ENCODE data around the gene P2RX3.
"Not testable (repeated sequence)": the region's sequence is repeated elsewhere in the genome, so short reads cannot be mapped to it uniquely, and the experiment has no call there.

Gene P2RX3

DNA sequence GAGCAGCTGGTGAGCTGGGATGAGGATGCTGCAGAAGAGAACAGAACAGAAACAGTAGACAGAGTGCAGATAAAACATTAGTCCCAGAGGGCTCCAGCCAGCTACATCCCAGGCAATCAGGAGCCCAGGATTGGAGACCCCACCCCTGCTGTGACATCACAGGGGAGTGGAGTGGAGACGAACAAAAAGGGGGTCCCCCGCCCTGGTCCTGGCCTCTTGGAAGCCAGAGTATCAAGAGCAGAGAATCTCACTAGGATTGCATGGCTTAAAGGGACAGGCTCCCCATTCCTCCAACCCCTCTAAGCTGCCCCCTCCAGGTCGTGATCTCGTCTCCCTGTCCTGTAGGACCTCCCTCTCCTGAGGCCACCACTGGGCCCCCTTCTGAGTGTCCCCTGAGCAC lies at the start of gene P2RX3:
Gene P2RX3, plus strand, starts transcription at position 211 of the 400 bp plus-strand sequence. CDS start 199 bp downstream, outside the sequence.
- no peak for DNase-seq

DNA sequence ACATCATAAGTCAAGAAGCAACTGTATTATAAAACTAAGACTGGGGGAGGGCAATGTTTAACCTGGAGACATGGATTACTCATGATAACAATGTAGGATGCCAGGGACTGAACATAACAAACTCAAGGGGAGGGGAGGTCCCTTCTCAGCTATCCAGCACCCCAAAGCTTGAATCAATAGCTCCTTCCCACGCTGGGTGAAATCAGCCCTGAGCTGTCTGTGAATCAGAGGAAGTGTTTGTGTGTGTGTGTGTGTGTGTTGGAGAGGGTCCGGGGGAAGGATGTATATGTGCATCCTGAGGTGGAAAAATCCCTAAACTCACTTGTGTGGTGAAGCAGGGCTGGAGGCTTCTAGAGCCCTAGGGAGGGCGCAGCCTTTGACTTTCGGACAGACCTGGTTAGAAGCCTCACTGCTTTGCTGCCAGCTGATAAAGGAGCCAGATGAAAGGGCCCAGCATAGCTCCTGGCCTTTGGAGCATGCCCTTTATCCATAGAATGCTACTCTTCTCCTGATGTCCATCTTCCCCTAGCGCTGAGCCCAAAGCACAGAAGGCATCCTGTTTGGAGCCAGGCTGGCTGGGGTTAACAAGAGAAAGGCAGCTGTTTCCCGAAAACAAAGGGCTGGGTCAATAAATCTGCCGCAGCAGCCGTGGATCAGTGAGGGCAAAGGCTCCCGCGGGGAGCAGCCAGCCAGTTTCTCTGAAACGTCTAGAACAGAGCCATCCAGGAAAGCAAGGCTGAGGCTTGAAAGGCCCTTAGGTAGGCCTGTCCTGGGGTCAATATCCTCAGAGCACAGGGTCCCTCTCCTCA lies 49.2 kb upstream of the P2RX3 start:
- DNase-seq: no peak

DNA sequence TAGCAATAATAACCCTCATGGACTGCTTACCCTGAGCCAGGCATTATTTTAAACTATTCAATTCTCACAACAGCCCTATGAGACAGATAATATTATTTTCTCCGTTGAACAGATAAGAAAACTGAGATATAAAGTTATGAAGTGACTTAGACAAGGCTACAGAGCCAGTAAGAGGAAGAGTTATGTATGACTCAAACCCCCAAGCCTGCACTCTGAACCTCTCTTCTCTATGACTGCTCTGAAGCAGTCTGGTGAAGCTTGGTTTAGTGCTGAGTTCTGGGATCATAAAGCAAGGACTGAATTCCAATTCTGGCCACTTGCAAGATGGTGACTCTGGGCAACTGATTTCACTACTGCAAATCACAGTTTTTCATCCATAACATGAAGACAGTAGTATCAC lies 47.9 kb upstream of the P2RX3 start:
- DNase-seq: no peak

DNA sequence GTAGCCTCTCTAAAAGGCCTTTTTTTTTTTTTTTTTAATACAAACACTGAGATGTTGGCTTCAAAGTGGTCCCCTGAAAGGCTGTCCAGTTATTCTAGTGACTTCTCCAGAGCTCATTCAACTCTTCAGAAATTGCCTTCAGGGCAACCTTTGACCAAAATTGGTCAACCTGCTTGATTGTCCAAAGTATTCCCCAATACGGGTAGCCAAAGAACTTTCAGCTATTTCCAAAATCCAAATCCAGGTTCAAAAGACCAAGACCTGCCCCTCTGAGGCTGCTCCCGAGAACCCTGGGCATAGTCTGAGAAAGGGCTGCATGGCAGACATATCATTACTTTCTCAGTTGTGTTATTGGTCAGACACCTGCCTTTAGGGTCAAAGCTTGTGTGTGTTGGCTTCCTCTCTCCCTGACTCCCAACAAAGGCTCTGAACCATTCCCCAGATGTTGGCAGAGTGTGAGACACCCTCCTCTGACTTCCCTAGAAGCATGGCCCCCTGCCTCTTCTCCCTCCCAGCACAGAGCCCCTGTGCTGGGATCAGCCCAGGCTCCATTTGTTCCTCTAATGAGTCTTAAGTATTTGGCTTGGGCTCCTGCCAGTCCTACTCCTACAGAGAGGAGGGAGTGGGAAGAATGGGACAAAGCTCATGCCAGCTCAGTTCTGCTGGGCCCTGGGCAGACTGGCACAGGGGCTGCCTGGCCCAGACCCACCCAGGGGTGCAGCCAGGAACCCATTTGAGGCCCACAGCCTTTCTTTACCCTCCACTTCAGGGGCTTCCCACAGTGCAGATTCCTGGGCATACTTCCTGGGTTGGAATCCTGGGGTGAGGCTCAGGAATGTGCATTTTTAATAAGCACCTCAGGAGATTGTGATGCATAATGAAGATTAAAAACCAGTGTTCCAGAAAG lies 43.7 kb upstream of the P2RX3 start:
- DNase-seq: no peak

DNA sequence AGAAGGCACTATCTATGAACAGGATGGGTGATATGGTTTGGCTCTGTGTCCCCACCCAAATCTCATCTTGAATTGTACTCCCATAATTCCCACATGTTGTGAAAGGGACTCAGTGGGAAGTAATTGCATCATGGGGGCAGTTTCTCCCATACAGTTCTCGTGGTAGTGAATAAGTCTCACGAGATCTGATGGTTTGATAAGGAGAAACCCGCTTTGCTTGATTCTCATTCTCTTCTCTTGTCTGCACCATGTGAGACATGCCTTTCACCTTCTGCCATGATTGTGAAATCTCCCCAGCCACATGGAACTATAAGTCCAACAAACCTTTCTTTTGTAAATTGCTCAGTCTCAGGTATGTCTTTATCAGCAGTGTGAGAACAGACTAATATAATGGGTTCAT lies 41.9 kb upstream of the P2RX3 start:
- not testable (repeated sequence) for DNase-seq

DNA sequence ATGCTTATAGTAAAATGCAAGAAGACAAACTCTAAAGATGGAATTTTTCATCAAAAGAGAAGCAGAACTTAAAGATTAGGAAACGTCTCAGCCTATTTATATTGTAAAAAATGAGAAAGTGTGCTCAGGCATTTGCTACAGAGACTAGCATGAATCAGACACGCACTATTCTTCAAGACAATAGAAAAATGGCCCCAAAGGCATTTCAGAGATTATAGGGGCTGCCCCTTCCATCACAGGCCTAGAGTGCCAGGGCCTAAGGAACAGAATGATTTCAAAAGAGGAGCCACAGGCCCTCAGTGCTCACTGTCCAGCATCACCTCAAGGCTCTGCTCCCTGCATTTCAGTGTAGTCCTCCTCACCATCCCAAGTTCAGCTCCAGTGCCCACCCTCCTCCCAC lies 40.9 kb upstream of the P2RX3 start:
- DNase-seq: no peak

DNA sequence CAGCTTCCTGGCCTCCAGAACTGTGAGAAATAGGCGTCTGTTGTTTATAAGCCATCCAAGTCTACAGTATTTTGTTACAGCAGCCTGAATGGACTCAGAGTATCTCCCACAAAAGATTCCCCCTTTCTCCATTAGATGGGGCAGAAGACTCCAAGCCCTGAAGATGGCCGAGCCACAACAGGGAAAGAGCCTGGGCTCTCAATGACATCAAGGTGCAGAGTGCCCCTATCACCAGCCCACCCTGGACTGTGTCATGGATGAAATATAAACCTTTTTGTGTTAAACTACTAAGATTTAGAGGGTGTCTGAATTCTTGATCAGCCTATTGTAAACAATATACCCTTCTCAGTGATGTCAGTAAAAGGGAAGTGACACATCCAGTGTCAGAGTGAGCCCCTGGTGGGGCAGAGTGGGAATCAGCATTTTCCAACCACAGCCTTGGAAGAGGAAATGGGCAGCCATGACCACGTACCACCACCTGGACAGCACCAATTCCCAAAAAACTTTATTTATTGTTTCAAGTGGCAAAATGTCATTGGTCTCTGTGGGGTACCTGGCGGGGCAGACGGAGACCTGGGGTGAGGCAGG lies 38.9 kb upstream of the P2RX3 start:
- no peak for DNase-seq

DNA sequence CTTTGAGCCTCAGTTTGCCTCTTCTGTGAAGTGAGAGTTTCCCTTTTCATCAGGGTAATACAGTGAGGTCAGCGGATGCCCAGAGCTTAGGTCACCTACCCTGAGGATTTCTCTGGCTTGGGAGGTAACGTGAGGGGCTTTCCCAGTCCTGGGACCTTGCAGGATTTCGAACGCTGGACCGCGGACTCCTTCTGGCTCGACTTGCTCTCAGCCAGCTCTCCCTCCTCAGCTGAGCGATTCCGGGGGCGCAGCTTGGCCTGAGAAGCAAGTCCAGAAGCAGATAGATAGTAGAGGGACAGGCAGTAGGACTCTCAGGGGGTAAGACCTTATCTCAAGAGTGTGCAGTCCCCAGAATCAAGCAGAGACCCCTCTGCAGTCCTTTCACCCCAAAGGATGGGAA lies 37.4 kb upstream of the P2RX3 start:
- DNase-seq: no peak

DNA sequence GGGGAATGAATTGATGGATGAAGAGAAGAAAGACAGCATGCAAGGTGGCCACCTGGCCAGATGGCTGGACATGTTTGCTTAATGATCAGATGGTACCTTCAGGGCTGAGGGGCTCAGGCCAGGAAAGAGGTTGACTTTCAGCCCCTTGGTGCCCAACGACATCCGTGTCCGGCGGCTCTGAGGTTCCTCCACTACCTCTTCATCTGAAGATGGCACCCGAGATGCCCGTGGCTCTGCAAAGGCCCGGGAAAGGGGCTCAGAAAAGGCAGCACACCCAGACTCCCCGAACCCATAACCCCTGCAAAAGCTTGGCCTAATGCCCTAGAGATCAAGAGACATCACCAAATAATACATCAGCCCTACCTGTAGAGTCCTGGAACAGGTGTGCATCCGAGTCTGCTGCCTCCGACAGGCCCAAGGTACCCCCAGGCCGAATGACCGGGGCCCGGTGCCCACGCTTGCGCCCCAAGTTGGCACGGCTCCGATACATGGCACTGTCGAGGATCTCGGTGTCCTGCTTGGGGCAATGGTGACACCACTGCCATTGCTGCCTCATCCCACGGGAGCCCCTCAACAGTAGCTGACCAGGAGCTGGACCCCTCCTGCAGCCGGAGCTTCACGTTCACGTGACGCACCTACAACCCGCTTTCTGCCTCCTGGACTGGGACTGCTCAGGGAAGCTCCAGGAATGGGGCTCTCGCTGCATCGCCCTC lies 36.3 kb upstream of the P2RX3 start:
- no peak for DNase-seq

DNA sequence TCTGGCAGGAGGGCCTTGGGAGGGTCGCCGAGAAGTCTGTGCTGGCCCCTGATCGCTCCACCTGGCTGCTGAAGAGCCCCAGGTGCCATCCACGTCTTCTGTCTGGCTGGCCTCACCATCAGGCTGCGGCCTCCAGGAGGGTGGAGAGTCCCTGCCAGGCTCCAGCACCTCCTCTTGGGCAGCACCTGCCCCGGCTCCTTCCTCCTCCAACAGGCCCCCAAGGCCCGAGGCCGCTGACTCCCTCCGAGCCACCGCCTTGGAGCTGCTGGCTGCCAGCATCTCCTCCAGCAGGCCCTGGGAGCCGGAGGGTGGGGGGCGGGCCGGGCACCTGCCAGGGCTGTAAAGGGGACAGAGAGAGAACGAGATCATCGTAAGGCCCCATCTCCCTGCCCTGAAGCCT lies 35.7 kb upstream of the P2RX3 start:
- DNase-seq: no peak

DNA sequence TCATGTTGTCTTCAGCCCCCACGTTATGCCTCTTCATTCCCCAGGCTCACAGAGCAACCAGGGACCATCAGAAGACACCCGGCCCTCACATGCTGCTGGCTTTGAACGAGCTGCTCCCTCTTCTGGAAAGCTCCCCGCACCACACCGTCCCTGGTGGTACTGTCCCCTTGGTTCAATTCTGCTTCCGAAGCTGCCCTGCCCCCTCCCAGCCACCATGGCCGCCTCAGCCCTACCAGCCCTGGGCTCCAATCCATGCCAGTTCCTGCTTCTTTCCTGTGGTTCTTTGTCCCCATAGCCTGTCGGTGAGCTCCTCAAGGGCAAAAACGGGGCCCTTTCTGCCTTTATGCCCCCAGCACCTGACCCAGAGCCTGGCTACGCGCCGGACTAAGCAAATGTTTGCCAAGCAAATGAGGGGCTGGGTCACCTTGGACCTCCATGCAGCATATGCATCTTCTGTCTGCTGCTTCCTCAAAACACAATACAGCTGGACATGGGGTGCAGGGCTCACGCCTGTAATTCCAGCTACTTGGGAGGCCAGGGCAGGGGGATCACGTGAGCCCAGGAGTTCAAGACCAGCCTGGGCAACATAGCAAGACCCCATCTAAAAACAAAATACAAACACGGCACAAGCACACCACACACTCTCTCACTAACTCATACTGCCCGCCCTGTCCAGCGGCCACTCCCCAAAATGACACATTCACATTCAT lies 34.7 kb upstream of the P2RX3 start:
- DNase-seq: no peak

DNA sequence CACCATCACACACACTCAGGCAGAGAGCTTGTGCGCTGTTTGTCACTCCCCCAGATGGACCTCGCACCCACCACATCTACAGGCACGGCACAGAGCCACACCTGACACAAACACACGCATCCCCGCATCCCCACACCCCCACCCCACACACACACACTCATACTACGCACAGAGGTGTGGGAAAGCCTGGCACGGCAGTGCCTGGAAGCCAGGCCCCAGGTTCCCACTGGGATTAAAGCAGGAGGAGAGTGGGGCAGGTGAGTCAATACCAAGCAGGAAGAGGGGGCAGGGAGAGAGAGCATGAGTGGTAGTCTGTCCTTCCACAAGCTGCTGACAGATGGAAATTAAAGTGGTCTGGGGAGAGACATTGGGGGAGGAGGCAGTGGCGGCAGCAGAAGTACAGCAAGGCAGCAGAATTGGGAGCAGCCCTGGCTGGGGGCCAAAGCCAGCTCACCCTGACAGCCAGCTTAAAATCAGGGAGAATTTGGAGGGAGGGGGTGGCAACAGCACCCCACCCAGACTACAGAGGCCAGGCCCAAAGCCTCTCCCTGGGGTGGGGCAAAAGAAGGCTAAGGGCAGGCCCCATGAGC lies 34.1 kb upstream of the P2RX3 start:
- no peak for DNase-seq

DNA sequence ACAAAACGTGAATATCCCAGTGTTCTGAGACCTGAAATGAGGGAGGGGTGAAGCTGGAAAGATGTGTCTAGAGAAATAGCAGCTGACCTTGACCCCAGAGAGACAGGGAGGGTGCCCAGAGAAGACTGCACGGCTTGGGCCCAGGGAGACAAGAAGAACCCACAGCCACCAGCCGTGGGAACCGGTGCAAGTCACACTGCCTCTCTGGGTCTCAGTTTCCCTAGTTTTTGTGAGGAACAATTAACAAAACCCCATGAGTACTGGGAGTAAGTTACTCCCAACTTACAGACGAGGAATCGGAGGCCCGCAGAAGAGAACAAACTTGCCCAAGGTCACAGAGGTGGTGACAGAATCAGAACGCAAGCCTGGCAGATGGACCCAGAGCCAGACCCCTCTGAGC lies 32.6 kb upstream of the P2RX3 start:
- DNase-seq: no peak

DNA sequence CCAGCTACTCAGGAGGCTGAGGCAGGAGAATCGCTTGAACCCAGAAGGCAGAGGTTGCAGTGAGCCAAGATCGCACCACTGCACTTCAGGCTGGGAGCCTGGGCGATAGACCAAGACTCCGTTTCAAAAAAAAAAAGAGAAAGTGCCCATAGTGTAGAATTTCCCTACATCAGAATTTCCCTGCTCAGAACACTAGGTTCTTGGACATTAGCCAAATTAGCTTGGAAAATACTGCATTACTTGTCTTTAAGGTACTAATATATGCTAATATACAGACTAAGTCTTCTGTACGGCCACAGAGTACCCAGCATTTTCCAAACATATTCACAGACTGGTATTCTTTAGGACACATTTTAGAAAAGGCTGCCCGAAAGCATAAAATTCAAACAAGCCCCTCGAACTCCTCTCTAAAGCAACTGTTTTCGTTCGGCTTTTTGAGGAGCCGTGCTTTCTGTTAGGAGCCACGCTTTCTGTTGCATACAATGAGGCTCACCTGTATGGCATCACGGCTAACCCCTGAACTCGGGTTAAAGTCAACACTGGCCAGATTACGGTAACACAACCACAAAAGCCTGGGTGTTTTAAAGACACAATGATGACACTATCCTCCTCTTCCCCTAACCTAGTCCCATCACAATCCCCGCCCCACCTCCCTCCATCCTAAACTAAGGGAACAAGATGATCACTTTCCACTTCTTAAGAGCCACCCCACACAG lies 31.8 kb upstream of the P2RX3 start:
- no peak for DNase-seq

DNA sequence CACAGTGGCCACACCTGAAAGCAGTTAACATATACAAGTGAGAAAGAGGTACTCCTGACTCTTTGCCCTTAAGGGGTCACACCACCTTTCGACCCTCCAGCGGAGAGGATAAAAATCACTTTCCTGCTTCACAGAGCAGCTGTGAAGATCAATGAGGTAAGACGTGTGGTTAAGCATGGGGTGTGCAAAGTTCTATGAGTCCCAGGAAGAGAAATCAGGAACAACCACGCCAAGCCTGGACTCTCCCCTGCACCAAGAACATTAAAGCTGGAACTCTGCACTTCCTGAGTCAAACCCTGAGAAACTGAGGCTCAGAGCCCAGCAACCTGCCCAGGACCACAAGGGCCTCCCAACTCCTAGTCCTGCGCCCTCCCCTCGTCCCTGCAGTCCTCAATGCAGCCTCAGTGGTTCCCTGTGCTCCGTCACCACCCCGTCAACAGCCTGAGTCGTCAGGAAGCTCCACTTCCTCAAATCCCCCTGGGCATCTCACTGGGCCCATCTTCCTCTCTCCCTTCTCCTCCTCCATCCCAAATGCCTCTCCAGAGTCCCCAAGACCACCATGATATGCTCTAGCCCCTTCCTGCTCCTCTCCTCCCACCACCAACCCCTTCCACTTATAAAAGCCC lies 31.1 kb upstream of the P2RX3 start:
- DNase-seq: no peak

DNA sequence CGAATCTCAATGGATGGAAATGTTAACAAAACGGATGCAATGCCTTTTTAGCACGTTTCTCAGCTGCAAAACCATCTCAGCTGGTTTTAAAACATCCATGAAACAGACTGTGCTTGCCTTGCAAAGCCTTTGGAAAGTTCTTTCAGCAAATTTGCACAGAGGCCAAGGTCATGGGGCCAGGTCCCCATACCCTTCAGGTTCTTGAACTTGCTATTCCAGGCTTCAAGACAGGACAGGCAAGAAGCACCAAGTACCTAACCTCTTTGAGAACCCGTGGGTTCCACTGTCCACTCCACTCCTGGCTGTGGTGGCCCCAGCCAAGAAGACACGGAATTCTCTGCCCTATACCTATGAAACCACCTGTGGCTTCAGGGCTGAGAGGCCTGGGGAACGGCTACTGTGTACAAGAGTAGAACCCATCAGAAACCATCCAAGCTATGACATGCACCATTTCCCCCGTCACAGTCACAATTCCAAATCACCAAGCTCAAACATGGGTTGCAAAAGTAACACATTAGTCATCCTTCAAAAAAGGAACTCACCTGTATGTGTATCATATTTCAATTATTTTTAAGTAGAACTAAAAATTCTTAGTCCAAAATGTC lies 30.4 kb upstream of the P2RX3 start:
- DNase-seq: no peak

DNA sequence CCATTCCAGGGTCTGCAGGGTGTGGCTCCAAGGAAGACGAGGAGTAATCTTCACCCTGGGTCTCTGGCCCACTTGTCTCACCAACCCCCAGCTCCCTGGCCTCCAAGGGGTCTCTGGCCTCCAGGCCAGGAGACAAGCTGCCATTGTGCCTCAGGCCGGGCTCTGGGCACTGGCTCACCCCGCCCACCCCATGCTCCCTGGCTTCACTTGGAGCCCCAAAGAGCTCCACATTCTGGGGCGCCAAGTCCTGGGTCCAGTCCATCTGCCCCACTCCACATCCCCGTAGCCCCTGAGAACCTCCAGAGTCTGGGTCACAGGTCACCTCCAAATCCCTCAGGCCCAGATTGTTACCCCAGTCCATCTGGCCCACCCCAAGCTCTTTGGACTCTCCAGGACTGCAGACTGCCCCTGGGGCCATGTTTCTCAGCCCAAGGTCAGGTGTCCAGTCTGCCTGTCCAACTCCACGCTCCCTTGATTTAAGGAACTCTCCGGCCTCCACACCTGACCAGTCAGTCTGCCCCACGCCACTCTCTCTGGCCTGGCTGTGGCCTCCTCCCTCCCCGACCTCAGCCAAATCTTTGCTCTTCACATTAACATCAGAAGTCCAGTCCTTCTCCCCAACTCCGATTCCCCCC lies 29.6 kb upstream of the P2RX3 start:
- no peak for DNase-seq

DNA sequence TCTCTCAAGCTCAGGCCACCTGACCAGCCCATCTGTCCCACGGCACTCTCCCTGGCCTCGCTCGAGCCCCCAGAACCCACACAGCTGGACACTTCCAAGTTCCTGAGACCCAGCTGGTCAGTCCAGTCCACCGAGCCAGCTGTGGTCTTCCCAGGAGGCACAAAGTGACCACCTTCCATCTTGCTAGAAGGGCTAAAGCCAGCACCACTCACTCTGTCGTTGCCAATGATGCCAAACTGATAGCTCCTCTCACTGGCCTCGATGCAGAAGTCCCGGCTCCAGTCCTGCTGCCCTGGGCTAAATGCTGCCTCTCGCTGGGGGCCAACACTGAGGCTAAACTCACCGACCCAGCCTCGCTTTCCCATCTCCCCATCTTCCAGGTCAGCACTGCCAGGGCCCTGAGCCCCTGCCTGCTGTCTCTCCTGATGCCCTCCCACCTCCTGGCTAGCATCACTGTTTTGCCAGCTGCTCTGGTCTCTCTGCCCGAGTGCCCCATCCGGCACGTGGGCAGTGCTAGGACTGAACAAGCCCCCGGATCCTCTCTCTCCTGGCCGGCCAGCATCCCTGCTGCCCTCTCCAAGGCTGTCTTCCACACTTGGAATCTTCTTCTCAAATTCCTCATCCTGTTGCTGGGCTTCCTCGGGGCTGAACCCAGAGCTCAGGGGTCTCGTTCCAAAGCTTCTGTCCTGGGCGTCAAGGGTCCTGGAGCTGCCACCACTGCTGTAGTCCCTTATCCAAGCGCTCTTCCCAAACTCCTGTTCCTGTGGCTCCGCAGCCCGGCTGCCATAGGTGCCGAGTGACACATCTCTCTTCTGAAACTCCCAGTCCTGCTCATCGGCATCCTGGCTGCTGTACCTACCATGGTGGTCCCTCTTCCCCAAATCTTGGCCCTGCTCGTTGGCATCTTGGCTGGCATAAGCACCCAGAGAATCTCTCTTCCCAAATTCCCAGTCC lies 28.8 kb upstream of the P2RX3 start:
- DNase-seq: no peak

DNA sequence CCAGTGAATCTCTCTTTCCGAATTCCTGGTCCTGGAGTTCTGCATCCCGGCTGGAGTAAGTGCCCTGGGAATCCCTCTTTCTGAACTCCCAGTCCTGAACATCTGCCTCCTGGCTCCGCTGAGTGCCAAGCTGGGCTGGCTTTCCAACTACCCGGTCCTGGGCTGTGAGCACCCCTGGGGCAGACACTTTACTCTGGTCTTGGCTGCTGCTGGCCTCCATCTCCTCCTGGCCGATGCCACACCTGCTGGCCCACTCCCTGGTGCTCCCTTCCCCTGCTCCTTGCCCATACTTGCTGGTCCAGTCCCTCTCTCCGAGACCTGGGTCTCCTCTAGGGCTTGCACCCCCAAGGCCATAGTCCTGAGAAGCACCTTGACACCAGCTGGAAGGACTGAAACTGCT lies 28.1 kb upstream of the P2RX3 start:
- DNase-seq: no peak
